Activated naive CD4-positive, alpha-beta T cell treated with anti-CD3 and anti-CD28 coated beads, Interleukin-2, amount 50 U/mL, for 24 hours (primary cell): Measurements from ENCODE around the gene TMEM119.
A peak's percentile ranks its signal among the peaks of the same experiment; 100 is the strongest.
"Not testable (repeated sequence)": the region's sequence is repeated elsewhere in the genome, so short reads cannot be mapped to it uniquely, and the experiment has no call there.

Experiments
- H3K27ac Mint-ChIP-seq: one replicate; pipeline ENCODE4 v1.8.0; 2021; ENCODE audit warnings: mild to moderate bottlenecking, mixed read lengths
- H3K27me3 Mint-ChIP-seq: one replicate; pipeline ENCODE4 v1.8.0; 2021; ENCODE audit warnings: mixed read lengths
- H3K36me3 Mint-ChIP-seq: one replicate; pipeline ENCODE4 v1.8.0; 2021; ENCODE audit warnings: mixed read lengths
- H3K4me1 Mint-ChIP-seq: one replicate; pipeline ENCODE4 v1.8.0; 2021; ENCODE audit warnings: mixed read lengths
- H3K4me3 Mint-ChIP-seq: one replicate; pipeline ENCODE4 v1.8.0; 2021; ENCODE audit warnings: mild to moderate bottlenecking, mixed read lengths
- H3K9me3 Mint-ChIP-seq: one replicate; pipeline ENCODE4 v1.8.0; 2021; ENCODE audit warnings: mixed read lengths

TMEM119 gene

DNA sequence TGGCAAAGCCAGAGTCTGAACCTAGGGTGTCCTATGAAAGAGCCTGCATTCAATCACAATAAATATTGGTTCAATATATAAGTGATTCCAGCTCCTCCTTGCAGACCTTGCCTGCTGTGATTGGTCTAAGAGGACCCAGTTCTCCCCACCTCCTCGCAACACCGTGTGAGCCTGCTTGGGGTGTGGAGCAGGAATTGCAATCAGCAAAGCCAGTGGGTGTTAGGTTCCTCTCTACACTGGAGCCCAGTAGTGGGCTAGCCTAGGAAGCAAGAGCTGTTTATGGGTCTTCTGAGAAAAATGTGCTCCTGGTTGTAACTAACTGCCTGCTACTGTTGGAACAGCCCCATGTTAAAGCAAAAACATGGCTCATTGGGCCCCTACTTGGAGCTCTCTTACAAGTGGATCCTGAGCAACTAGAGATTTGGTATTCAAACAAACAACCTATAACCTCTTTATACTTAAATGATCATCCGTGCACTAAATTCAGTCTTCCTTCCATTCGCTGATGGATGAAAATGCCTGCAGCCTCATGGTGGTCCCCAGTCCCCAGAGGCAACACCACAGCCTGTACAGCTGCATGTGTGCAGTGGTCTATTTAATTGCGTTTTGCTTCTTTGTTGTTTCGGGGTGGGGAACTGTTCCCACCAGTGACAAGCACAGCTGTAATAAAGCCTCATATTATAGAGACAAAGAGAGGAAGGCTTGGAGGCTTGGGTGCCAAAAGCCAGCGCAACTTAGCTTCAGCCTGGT lies 39.5 kb upstream of the TMEM119 start:
- H3K4me1 Mint-ChIP-seq, result peaks cover 59% of the 10 kb centered on the region
- H3K27ac Mint-ChIP-seq, result no peak overlapping the region
- H3K4me3 Mint-ChIP-seq, result no peak overlapping the region
- H3K36me3 Mint-ChIP-seq, result no peaks in the 10 kb centered on the region
- no peaks in the 10 kb centered on the region for H3K27me3 Mint-ChIP-seq
- H3K9me3 Mint-ChIP-seq, result no peaks in the 10 kb centered on the region

DNA sequence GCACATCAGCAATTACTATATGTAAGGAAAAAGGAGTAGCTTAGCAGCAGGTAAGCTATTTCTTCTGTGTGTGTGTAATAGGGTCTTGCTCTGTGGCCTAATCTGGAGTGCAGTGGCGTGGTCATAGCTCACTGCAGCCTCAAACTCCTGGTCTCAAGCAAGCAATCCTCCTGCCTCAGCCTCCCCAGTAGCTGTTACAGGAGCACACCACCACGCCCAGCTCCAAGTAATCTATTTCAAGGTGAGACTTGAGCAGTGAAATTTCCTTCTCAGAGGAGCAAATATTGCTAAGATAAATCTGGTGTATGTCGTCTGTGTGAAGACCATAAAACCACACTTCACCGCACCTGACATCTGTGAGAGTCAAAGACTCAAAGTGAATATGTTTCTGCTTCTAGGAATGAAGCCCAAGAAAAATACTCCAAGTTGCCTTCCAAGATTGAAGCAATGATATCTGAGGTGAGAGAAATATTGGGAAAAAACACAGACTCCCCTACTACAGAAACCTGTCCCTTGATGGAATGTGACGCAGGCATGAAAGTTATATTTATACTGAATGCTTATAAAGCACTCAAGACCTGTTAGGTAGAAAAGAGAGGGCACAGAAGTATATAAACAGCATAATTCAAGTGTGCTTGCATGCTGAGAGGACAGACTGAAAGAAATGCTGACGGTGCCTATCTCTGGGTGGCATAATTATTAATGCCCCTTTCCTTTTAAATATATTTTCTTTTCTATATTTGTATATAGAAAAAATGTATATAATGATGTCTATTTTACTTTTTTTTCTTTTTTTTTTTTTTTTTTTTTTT lies 38.3 kb upstream of the TMEM119 start:
- Mint-ChIP-seq H3K9me3 (no peaks in the 10 kb centered on the region), H3K4me1 (peaks cover 70% of the 10 kb centered on the region), H3K4me3 (peak overlapping the region; percentile 55), H3K27me3 (no peaks in the 10 kb centered on the region), H3K36me3 (peaks cover 4% of the 10 kb centered on the region), H3K27ac (peak overlapping the region; percentile 80)

DNA sequence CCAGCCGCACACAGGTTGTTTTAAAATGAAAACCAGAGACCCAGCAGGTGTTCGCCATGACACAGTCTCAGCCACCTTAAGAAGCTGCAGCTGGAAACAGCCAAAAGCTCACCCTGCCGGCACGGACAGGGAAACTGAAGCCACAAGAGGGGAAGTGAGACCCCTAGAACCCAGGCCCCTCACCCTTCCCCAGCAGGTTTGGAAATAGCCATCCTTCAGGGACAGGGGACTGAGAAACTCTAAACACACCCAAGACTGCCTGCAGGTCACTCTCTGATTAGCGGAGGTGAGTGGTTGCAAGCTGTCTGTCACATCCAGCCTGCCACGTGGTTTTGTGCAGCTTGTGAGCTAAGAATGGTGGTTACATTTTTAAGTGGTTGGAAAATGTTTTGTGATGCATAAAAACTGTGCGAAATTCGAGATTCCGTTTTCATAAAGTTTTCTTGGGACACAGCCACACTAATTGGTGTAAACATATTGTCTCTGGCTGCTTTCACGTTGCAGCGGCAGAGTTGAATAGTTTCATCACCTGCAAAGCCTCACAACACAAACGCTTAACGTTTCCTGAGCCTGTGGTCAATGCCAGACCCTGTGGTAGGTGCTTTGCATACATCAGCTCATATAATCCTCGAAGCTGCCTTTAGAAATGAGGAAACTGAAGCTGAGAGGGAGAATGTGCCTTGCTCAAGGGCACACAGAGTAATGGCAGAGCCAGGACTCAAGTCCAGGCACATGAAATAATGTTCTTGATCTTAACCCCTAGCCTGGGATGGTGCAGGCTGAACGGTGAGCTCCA lies 37.5 kb upstream of the TMEM119 start:
- peaks cover 6% of the 10 kb centered on the region for H3K36me3 Mint-ChIP-seq
- peak overlapping the region; percentile 97 for H3K4me3 Mint-ChIP-seq
- peak overlapping the region; percentile 80 for H3K27ac Mint-ChIP-seq
- no peaks in the 10 kb centered on the region for H3K9me3 Mint-ChIP-seq
- no peaks in the 10 kb centered on the region for H3K27me3 Mint-ChIP-seq
- peaks cover 73% of the 10 kb centered on the region for H3K4me1 Mint-ChIP-seq

DNA sequence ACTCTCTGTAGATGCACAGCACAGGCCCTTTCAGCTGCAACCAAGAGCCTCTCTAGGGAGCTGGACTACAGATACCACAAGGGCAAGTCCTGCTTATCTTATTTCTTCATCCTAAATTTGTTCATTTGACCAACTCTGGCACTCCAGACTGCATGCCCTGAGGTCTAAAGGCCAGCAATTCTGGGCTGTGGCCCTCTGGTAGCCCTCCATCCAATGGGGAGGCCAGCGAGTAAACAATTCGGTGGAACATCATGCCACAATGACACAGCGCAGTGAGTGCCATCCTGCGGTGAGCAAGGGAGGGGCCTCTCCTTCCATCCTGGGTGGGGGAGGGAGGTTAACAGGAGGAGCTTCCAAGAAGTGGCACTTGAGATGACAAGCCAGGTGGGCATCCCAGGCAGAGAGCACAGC lies 36.5 kb upstream of the TMEM119 start:
- Mint-ChIP-seq H3K4me1 (peaks cover 79% of the 10 kb centered on the region), H3K27me3 (no peaks in the 10 kb centered on the region), H3K4me3 (peak overlapping the region; percentile 97), H3K9me3 (no peaks in the 10 kb centered on the region), H3K27ac (peak overlapping the region; percentile 99), H3K36me3 (peaks cover 6% of the 10 kb centered on the region)

DNA sequence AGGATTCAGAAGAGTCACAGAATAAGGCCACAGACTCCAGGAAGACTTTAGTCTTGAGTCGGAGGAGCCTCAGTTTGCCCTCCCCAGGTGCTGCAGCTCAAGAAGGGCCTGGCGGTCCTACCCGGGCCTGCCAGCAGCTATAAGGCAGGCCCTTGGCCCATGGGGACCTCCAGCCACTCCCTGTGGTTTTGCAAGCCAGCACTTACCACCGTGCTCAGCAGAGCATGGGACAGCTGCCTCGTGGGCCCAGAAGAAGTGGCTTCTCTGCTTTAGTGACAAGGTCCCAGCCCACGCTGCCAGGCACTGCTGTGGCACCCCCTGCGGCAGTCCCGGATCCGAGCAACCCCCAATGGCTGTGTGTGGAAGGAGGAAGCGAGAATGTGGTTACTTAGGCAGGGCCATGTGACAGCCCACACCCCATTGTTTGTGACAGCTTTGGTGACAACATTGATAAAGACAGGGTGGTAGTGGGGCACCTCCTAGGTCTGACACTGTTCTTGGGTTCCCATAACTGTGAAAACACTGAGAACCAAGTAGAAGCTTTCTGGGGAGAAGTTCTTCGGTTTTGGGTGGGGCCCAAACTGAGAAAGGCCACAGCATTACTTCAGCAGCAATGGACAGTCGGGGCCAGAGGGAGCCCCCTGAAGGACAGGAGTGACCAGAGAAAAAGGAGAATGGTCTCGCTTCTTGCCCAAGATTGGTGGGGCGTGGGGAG lies 35.8 kb upstream of the TMEM119 start, which contains the start of gene SELPLG:
Gene SELPLG (minus strand): TSS at position 361 of the 715 bp plus-strand sequence. CDS start 9,587 bp downstream, outside the sequence.
- Mint-ChIP-seq H3K9me3 (no peaks in the 10 kb centered on the region), H3K36me3 (peaks cover 6% of the 10 kb centered on the region), H3K27me3 (no peaks in the 10 kb centered on the region), H3K27ac (peak within 1 kb of the TSS; percentile 99), H3K4me3 (peak within 1 kb of the TSS; percentile 97), H3K4me1 (peaks cover 79% of the 10 kb centered on the region)

DNA sequence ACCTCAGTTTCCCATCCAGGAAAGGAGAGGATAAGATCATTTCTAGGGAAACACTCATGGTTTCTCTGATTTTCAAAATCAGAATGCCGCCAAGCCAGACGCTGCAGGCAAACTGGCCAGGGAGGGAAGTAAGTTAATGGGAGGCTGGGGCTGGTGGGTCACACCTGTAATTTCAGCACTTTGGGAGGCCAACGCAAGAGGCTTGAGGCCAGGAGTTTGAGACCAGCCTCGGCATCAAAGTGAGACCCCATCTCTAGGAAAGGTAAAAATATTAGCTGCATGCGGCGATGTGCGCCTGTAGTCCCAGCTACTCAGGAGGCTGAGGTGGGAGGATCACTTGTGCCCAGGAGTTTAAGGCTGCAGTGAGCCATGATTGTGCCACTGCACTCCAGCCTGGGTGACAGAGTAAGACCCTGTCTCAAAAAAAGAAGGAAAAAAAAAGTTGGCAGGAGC lies 35.2 kb upstream of the TMEM119 start:
- no peaks in the 10 kb centered on the region for H3K27me3 Mint-ChIP-seq
- peaks cover 6% of the 10 kb centered on the region for H3K36me3 Mint-ChIP-seq
- peak overlapping the region; percentile 97 for H3K4me3 Mint-ChIP-seq
- no peaks in the 10 kb centered on the region for H3K9me3 Mint-ChIP-seq
- peaks cover 85% of the 10 kb centered on the region for H3K4me1 Mint-ChIP-seq
- H3K27ac Mint-ChIP-seq, result peak overlapping the region; percentile 99

DNA sequence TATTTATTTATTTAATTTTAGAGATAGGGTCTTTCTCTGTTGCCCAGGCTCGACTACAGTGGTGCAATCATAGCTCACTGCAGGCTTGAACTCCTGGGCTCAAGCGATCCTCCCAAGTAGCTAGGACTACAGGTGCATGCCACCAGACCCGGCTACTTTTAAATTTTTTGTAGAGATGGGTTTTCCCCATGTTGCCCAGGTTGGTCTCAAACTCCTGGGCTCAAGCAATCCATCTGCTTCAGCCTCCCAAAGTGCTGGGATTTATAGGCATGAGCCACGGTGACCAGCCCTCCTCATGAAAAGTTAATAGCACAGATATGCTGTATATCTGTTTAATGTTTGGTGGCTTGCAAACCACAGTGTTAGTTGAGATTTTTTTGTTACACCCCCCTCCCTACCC lies 33.4 kb upstream of the TMEM119 start:
- H3K9me3 Mint-ChIP-seq, H3K36me3 Mint-ChIP-seq, H3K27me3 Mint-ChIP-seq: not testable (repeated sequence)
- H3K27ac Mint-ChIP-seq, result peak overlapping the region; percentile 100
- peaks cover 82% of the 10 kb centered on the region for H3K4me1 Mint-ChIP-seq
- H3K4me3 Mint-ChIP-seq, result peak overlapping the region; percentile 97

DNA sequence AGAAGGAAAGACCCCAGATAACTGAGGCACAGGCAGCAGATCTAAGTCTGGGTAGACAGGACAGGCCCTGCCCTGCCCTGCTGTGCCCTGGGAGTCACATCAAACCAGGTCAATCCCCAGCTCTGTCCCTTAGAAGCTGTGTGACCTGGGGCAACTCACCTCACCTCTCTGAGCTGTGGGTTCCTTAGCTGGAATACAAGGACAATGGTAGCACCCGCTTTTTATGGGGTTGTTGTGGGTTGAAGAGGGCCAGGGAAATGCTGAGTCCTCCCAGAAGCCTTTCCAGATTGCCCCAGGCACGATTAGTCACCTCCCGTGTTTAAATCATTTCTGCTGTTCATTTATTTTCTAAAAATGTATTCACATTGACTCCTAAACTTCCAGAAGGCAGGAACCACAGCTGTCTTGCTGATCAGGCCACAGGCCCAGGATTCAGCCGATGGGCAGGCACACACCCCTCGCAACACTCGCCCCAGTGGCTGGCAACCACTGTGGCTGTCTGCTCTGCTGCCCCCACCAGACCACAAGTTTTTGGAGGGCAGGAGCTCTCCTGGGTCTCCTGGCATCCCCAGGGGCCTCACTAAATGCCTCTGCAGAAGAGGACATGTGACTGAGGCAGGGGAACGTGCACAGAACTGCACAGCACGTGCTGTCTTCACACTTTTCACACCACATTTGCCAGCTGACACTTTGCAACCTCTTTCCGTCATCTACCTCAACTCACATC lies 32.8 kb upstream of the TMEM119 start:
- H3K36me3 Mint-ChIP-seq, result peaks cover 6% of the 10 kb centered on the region
- H3K4me3 Mint-ChIP-seq, result peak overlapping the region; percentile 97
- H3K9me3 Mint-ChIP-seq, result no peaks in the 10 kb centered on the region
- peak overlapping the region; percentile 100 for H3K27ac Mint-ChIP-seq
- H3K27me3 Mint-ChIP-seq, result no peaks in the 10 kb centered on the region
- peaks cover 82% of the 10 kb centered on the region for H3K4me1 Mint-ChIP-seq

DNA sequence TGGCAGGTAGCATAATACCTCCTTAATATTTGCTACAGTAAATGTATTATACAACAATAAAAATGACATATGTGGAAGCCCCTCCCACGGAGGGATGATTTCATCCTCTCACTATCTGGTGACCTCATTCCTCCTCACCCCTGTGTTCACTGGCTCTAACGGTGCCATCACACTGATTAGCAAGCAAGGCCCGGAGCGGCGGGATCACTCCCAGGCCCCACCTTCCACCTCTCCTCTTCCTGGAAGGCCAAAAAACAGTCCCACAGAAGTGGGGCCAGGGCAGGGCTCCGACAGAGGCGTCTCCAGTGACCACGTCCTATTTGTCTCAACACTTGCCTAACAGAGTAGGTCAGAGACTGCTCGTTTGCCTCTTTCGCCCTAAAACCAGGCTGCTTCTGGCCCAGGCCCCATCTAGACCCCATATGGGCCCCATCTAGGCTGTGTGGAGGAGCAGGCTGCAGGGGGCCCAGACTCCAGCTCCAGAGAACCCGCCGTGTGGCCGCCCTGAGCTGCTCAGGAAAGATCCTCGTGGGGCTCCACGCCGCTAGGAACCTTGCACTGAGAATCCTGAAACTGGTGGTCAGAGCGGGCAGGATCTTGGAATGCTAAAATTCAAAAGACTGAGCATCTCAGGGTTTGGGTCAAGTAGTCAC lies 32.1 kb upstream of the TMEM119 start:
- peak overlapping the region; percentile 97 for H3K4me3 Mint-ChIP-seq
- peaks cover 9% of the 10 kb centered on the region for H3K36me3 Mint-ChIP-seq
- peaks cover 82% of the 10 kb centered on the region for H3K4me1 Mint-ChIP-seq
- peak overlapping the region; percentile 100 for H3K27ac Mint-ChIP-seq
- no peaks in the 10 kb centered on the region for H3K27me3 Mint-ChIP-seq
- no peaks in the 10 kb centered on the region for H3K9me3 Mint-ChIP-seq

DNA sequence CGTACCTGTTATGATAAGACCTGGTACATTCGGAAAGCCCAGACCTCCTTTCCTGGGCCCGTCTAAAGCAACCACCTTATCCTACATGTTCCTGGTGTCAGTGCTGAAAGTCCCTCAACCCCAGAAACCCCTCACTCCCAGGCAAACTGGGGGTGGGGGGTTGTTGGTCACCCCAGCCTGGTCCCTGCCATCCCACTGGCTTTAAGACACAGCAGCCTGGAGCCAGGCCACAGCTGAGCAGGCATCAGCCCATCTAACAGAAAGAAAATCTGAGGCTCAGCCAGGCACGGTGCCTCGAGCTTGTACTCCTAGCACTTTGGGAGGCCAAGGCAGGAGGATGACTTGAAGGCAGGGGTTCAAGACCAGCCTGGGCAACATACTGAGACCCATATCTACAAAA lies 31.3 kb upstream of the TMEM119 start:
- peak overlapping the region; percentile 82 for H3K4me3 Mint-ChIP-seq
- H3K27me3 Mint-ChIP-seq, result no peaks in the 10 kb centered on the region
- peaks cover 76% of the 10 kb centered on the region for H3K4me1 Mint-ChIP-seq
- no peaks in the 10 kb centered on the region for H3K9me3 Mint-ChIP-seq
- peak overlapping the region; percentile 100 for H3K27ac Mint-ChIP-seq
- H3K36me3 Mint-ChIP-seq, result peaks cover 9% of the 10 kb centered on the region

DNA sequence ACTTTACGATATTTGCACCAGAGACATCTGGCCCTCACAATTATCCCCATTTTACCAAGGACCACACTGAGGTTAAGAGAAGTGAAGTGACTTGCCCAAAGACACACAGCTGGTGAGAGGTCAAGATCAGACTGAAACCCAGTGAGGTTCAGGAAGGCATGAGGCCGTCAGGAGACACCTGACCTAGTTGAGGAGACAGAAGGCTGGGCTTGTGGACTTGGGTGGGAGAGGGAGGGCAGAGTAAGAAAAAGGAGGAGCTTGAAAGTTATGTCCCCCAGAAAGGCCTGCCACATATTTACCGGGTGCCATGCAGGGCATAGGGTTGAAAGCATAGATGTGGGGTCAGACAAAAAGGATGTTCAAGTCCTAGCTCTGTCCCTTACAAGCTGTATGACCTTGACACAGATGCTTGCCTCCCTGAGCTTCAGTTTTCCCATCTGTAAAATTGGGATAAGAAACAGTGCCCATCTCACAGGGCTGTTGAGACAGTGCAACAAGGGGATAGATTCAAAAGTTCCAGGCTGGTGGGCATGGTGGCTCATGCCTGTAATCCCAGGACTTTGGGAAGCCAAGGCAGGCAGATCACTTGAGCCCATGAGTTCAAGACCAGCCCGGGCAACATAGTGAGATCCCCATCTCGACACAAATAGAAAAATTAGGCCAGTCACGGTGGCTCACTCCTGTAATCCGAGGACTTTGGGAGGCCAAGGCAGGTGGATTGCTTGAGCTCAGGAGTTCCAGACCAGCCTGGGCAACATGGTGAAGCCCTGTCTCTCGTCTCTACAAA lies 29.4 kb upstream of the TMEM119 start:
- Mint-ChIP-seq H3K9me3 (no peaks in the 10 kb centered on the region), H3K4me3 (peak overlapping the region; percentile 49), H3K36me3 (peaks cover 16% of the 10 kb centered on the region), H3K27ac (peak overlapping the region; percentile 93), H3K4me1 (peaks cover 66% of the 10 kb centered on the region), H3K27me3 (no peaks in the 10 kb centered on the region)

DNA sequence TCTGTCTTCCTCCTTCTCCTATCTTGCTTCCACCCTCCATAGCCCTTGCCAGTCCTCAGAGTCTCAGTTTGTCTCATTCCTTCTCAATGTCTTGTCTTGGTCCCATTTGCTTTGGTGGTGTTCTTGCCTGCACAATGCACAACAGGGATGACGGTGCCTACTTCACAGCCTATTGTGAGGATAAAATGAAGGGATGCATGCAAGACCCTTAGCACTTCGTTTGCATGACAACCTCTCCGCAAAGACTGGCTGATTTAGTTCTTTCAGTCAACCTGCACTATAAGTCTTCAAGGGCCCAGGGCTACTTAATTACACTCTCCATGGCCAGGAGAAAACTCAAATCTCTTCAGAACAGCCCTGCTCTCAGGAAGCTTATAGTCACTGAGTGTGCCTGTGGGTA lies 27.3 kb upstream of the TMEM119 start:
- H3K36me3 Mint-ChIP-seq, result peaks cover 12% of the 10 kb centered on the region
- H3K4me3 Mint-ChIP-seq, result no peak overlapping the region

DNA sequence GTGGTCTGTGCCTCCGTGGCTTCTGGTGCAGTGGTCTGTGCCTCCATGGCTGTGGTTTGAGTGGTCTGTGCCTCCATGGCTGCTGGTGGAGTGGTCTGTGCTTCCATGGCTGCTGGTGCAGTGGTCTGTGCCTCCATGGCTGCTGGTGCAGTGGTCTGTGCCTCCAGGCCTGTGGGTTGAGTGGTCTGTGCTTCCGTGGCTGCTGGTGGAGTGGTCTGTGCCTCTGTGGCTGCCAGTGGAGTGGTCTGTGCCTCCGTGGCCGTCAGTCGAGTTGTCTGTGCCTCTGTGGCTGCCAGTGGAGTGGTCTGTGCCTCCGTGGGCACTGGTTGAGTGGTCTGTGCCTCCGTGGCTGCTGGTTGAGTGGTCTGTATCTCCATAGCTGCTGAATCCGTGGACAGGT lies 25.7 kb upstream of the TMEM119 start:
- Mint-ChIP-seq H3K9me3 (no peaks in the 10 kb centered on the region), H3K27me3 (no peaks in the 10 kb centered on the region), H3K4me1 (peaks cover 59% of the 10 kb centered on the region), H3K36me3 (peaks cover 12% of the 10 kb centered on the region), H3K4me3 (no peak overlapping the region), H3K27ac (no peak overlapping the region)

More for the DNA sequence above, 27.3 kb upstream of the TMEM119 start:
- Mint-ChIP-seq H3K4me1 (peaks cover 58% of the 10 kb centered on the region), H3K27me3 (no peaks in the 10 kb centered on the region), H3K27ac (peak overlapping the region; percentile 66), H3K9me3 (no peaks in the 10 kb centered on the region)
